GM23338 (cell line): ENCODE measurements around the gene SLN. TPM values are rescaled to one million over a fixed set of nuclear protein-coding genes. Genes with fewer than 3 reads are reported as not detected.

Experiments used
- ATAC-seq: fragments of 200-7000 bp; cut with Tn5 transposase; 3 replicates; pipeline ENCODE4 v1.9.1; 2020
- DNase-seq: peaks from one replicate; pipeline ENCODE4 v3.0.0-alpha.2; 2015; ENCODE audit warnings: low spot score
- H2AFZ ChIP-seq: fragments of 200-600 bp; sonication (generic); 2 replicates; pipeline ENCODE4 v1.8.0; 2016; ENCODE audit warnings: antibody characterized with exemption, mild to moderate bottlenecking, moderate library complexity
- H3F3A ChIP-seq: fragments of 200-600 bp; sonication (generic); replicated peaks from 2 replicates; pipeline ENCODE4 v1.8.0; 2017; ENCODE audit warnings: antibody characterized with exemption, mixed run types, low read depth
- H3K27ac ChIP-seq: fragments of 200-600 bp; sonication (generic); 2 replicates; pipeline ENCODE4 v1.6.1; 2016; ENCODE audit warnings: low read depth
- H3K27me3 ChIP-seq: fragments of 200-600 bp; sonication (generic); 2 replicates; pipeline ENCODE4 v1.8.0; 2016; ENCODE audit warnings: mild to moderate bottlenecking, mixed run types, moderate library complexity; ENCODE audit not compliant: insufficient read depth
- H3K36me3 ChIP-seq: fragments of 200-600 bp; sonication (generic); 2 replicates; pipeline ENCODE4 v1.8.0; 2016; ENCODE audit warnings: mild to moderate bottlenecking; ENCODE audit not compliant: insufficient read depth
- H3K4me1 ChIP-seq: fragments of 200-600 bp; sonication (generic); 2 replicates; pipeline ENCODE4 v1.8.0; 2016; ENCODE audit warnings: mild to moderate bottlenecking, moderate library complexity; ENCODE audit not compliant: insufficient read depth
- H3K4me2 ChIP-seq: fragments of 200-600 bp; sonication (generic); 2 replicates; pipeline ENCODE4 v1.7.1; 2017; ENCODE audit warnings: mixed run types
- H3K4me3 ChIP-seq: fragments of 200-600 bp; sonication (generic); 2 replicates; pipeline ENCODE4 v1.6.1; 2016; ENCODE audit warnings: mixed run types
- H3K79me2 ChIP-seq: fragments of 200-600 bp; sonication (generic); replicated peaks from 2 replicates; pipeline ENCODE4 v1.8.0; 2017; ENCODE audit warnings: mild to moderate bottlenecking; ENCODE audit not compliant: insufficient read depth
- H3K9me2 ChIP-seq: fragments of 200-600 bp; sonication (generic); 2 replicates; pipeline ENCODE4 v1.8.0; 2017; ENCODE audit not compliant: insufficient read depth
- H4K20me1 ChIP-seq: fragments of 200-600 bp; sonication (generic); replicated peaks from 2 replicates; pipeline ENCODE4 v1.8.0; 2017; ENCODE audit warnings: mild to moderate bottlenecking; ENCODE audit not compliant: insufficient read depth
- H3K27ac Mint-ChIP-seq: 2 replicates; pipeline ENCODE4 v1.8.0; 2020; ENCODE audit warnings: inconsistent platforms, mild to moderate bottlenecking, moderate library complexity, mixed read lengths
- H3K27me3 Mint-ChIP-seq: 3 replicates; pipeline ENCODE4 v1.8.0; 2022; ENCODE audit warnings: low read depth, mild to moderate bottlenecking, moderate library complexity, mixed read lengths, inconsistent platforms; ENCODE audit not compliant: insufficient read depth, poor library complexity
- H3K36me3 Mint-ChIP-seq: 3 replicates; pipeline ENCODE4 v1.8.0; 2021; ENCODE audit warnings: low read depth, mild to moderate bottlenecking, inconsistent platforms, moderate library complexity, mixed read lengths
- H3K4me1 Mint-ChIP-seq: 3 replicates; pipeline ENCODE4 v1.8.0; 2020; ENCODE audit warnings: mild to moderate bottlenecking, inconsistent platforms, mixed read lengths
- H3K4me3 Mint-ChIP-seq: 3 replicates; pipeline ENCODE4 v1.8.0; 2021; ENCODE audit warnings: moderate library complexity, mild to moderate bottlenecking, inconsistent platforms, mixed read lengths
- H3K9me3 Mint-ChIP-seq: 3 replicates; pipeline ENCODE4 v1.8.0; 2020; ENCODE audit warnings: moderate library complexity, mild to moderate bottlenecking, inconsistent platforms, mixed read lengths
- CTCF ChIP-seq, 2 experiments: fragments of 200-600 bp in 1 of 2; sonication (generic) in 1 of 2; conservative IDR thresholded peaks; 2 replicates each; pipeline versions ENCODE4 v1.5.1 to v1.6.1; 2016 to 2017; ENCODE audit warnings: antibody characterized with exemption in 2 of 2, low read depth in 2 of 2, mild to moderate bottlenecking in 2 of 2, moderate library complexity in 1 of 2
- ETS1 ChIP-seq: IDR thresholded peaks from 2 replicates; pipeline ENCODE4 v1.6.1; 2016; ENCODE audit warnings: antibody characterized with exemption
- EZH2phosphoT487 ChIP-seq: fragments of 200-600 bp; sonication (generic); IDR thresholded peaks from one replicate; pipeline ENCODE4 v1.8.1; 2018; ENCODE audit warnings: antibody characterized with exemption; ENCODE audit not compliant: unreplicated experiment
- JUNB ChIP-seq: IDR thresholded peaks from one replicate; pipeline ENCODE4 v1.6.1; 2016; ENCODE audit warnings: antibody characterized with exemption; ENCODE audit not compliant: unreplicated experiment
- NANOG ChIP-seq: IDR thresholded peaks from 2 replicates; pipeline ENCODE4 v1.6.1; 2016; ENCODE audit warnings: antibody characterized with exemption, borderline replicate concordance
- POLR2AphosphoS5 ChIP-seq: IDR thresholded peaks from 2 replicates; pipeline ENCODE4 v1.6.1; 2016; ENCODE audit warnings: antibody characterized with exemption, low read depth
- REST ChIP-seq: IDR thresholded peaks from one replicate; pipeline ENCODE4 v1.6.1; 2018; ENCODE audit warnings: antibody characterized with exemption; ENCODE audit not compliant: unreplicated experiment
- STAT1 ChIP-seq: IDR thresholded peaks from one replicate; pipeline ENCODE4 v1.6.1; 2016; ENCODE audit warnings: antibody characterized with exemption; ENCODE audit not compliant: unreplicated experiment
- ZNF331 ChIP-seq: fragments of 250-450 bp; sonication (Bioruptor Pico); IDR thresholded peaks from 2 replicates; pipeline ENCODE4 v1.5.0; 2020; ENCODE audit warnings: low read depth, mild to moderate bottlenecking, moderate library complexity
- polyA plus RNA-seq: library from polyadenylated mRNA; unstranded; fragments of >200 nt; fragmentation: Nextera tagmentation; extraction: Ambion mirVana; gene quantifications from 2 replicates; pipeline ENCODE4 v1.2.1, GENCODE V29; 2016
- total RNA-seq: library from RNA; depleted of rRNA; stranded (reverse); fragments of >200 nt; shearing (Covaris generic); gene quantifications from 2 replicates; pipeline ENCODE4 v1.2.3, GENCODE V29; 2014
- TF ChIP-seq, protein P1 (sequence below): fragments of 250-450 bp; sonication (Bioruptor Pico); IDR thresholded peaks from 2 replicates; pipeline ENCODE4 v1.5.0; 2020; ENCODE audit warnings: mild to moderate bottlenecking, moderate library complexity

SLN gene
- total and polyA plus RNA-seq, 2 experiments from 2014 or later: not detected

GRCh38 chr11:107705027-107705426 lies 6.8 kb downstream of the SLN start:
- Histone ChIP-seq H3F3A (no peaks in the 10 kb centered on the region), H3K27me3 (peaks cover 10% of the 10 kb centered on the region), H3K4me1 (peaks cover 26% of the 10 kb centered on the region), H3K27ac (no peak overlapping the region), H3K9me2 (no peaks in the 10 kb centered on the region), H3K36me3 (no peaks in the 10 kb centered on the region), H3K4me2 (no peak overlapping the region), H3K79me2 (no peaks in the 10 kb centered on the region), H4K20me1 (no peaks in the 10 kb centered on the region), H3K4me3 (no peak overlapping the region), H2AFZ (no peak overlapping the region)
- ATAC-seq: no peak
- TF ChIP-seq REST (no peak), CTCF (conservative IDR thresholded peaks at IDR 0.05; ENCODE audit: low read depth in 2 of 2) (no peak), STAT1 (no peak), NANOG (no peak), ETS1 (no peak), POLR2AphosphoS5 (no peak), JUNB (no peak), ZNF331 (CRISPR knock-in tag) (no peak), EZH2phosphoT487 (no peak)
- TF ChIP-seq, protein P1, sequence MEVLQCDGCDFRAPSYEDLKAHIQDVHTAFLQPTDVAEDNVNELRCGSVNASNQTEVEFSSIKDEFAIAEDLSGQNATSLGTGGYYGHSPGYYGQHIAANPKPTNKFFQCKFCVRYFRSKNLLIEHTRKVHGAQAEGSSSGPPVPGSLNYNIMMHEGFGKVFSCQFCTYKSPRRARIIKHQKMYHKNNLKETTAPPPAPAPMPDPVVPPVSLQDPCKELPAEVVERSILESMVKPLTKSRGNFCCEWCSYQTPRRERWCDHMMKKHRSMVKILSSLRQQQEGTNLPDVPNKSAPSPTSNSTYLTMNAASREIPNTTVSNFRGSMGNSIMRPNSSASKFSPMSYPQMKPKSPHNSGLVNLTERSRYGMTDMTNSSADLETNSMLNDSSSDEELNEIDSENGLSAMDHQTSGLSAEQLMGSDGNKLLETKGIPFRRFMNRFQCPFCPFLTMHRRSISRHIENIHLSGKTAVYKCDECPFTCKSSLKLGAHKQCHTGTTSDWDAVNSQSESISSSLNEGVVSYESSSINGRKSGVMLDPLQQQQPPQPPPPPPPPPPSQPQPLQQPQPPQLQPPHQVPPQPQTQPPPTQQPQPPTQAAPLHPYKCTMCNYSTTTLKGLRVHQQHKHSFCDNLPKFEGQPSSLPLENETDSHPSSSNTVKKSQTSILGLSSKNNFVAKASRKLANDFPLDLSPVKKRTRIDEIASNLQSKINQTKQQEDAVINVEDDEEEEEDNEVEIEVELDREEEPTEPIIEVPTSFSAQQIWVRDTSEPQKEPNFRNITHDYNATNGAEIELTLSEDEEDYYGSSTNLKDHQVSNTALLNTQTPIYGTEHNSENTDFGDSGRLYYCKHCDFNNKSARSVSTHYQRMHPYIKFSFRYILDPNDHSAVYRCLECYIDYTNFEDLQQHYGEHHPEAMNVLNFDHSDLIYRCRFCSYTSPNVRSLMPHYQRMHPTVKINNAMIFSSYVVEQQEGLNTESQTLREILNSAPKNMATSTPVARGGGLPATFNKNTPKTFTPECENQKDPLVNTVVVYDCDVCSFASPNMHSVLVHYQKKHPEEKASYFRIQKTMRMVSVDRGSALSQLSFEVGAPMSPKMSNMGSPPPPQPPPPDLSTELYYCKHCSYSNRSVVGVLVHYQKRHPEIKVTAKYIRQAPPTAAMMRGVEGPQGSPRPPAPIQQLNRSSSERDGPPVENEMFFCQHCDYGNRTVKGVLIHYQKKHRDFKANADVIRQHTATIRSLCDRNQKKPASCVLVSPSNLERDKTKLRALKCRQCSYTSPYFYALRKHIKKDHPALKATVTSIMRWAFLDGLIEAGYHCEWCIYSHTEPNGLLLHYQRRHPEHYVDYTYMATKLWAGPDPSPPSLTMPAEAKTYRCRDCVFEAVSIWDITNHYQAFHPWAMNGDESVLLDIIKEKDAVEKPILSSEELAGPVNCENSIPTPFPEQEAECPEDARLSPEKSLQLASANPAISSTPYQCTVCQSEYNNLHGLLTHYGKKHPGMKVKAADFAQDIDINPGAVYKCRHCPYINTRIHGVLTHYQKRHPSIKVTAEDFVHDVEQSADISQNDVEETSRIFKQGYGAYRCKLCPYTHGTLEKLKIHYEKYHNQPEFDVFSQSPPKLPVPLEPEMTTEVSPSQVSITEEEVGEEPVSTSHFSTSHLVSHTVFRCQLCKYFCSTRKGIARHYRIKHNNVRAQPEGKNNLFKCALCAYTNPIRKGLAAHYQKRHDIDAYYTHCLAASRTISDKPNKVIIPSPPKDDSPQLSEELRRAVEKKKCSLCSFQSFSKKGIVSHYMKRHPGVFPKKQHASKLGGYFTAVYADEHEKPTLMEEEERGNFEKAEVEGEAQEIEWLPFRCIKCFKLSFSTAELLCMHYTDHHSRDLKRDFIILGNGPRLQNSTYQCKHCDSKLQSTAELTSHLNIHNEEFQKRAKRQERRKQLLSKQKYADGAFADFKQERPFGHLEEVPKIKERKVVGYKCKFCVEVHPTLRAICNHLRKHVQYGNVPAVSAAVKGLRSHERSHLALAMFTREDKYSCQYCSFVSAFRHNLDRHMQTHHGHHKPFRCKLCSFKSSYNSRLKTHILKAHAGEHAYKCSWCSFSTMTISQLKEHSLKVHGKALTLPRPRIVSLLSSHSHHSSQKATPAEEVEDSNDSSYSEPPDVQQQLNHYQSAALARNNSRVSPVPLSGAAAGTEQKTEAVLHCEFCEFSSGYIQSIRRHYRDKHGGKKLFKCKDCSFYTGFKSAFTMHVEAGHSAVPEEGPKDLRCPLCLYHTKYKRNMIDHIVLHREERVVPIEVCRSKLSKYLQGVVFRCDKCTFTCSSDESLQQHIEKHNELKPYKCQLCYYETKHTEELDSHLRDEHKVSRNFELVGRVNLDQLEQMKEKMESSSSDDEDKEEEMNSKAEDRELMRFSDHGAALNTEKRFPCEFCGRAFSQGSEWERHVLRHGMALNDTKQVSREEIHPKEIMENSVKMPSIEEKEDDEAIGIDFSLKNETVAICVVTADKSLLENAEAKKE: no peak
- DNase-seq: no peak
- Mint-ChIP-seq H3K4me3 (no peak overlapping the region), H3K9me3 (no peaks in the 10 kb centered on the region), H3K27me3 (peaks cover 3% of the 10 kb centered on the region), H3K4me1 (peaks cover 24% of the 10 kb centered on the region), H3K27ac (no peak overlapping the region), H3K36me3 (no peaks in the 10 kb centered on the region)
